ENCODE data around the gene TNPO1. TPM values are rescaled to one million over a fixed set of nuclear protein-coding genes. Genes with fewer than 3 reads are reported as not detected.

TNPO1 gene
- total and polyA plus RNA-seq, 2 of the 13 experiments (the other 11 are each of a cell fraction or from before 2014, with no cell fraction given) = 26.7 to 123 TPM

- TF ChIP-seq SMYD3 (CRISPR knock-in tag; IDR thresholded peaks at IDR 0.05) (no peak), SP5 (CRISPR knock-in tag; IDR thresholded peaks at IDR 0.05; ENCODE audit: borderline replicate concordance, low read depth) (no peak), SKI (IDR thresholded peaks at IDR 0.05; ENCODE audit: partially characterized antibody) (no peak), ZNF331 (CRISPR knock-in tag; IDR thresholded peaks at IDR 0.05) (no peak), TARDBP (CRISPR knock-in tag; IDR thresholded peaks at IDR 0.05) (no peak), HNF4A (CRISPR knock-in tag; IDR thresholded peaks at IDR 0.05) (no peak)
These were observed 4.0 kb upstream of the TNPO1 start (continued) for GRCh38 chr5:72812488-72812887.

GRCh38 chr5:72814104-72814503 lies 2.4 kb upstream of the TNPO1 start:
- Histone ChIP-seq H3K4me2 (ENCODE audit: low read depth, low read length) (no peak overlapping the region), H4K20me1 (ENCODE audit: insufficient read depth, low read length) (no peaks in the 10 kb centered on the region), H3K27me3 (ENCODE audit: control insufficient read depth in 1 of 2, insufficient read depth in 2 of 2, low read length in 2 of 2) (peaks cover 0 to 2% of the 10 kb centered on the region in 2 experiments; a peak in 2 of 5 replicates), H2AFZ (ENCODE audit: low read length) (no peak overlapping the region), H3K4me3 (replicated peaks in 1 of 3; ENCODE audit: insufficient read depth in 1 of 3, low read depth in 2 of 3, low read length in 3 of 3) (no peak overlapping the region), H3K79me2 (ENCODE audit: insufficient read depth, low read length) (no peaks in the 10 kb centered on the region), H3K36me3 (replicated peaks in 1 of 2; ENCODE audit: control insufficient read depth in 1 of 2, insufficient read depth in 2 of 2, low read length in 2 of 2) (no peaks in the 10 kb centered on the region), H3K9me3 (ENCODE audit: low read length) (no peaks in the 10 kb centered on the region), H3K4me1 (ENCODE audit: insufficient read depth, low read length) (peaks cover 23% of the 10 kb centered on the region), H3K9ac (ENCODE audit: insufficient read depth, low read depth, low read length) (no peak overlapping the region), H3K27ac (ENCODE audit: extremely low read length, insufficient read depth, low read length) (no peak overlapping the region)
- FAIRE-seq (no peak), DNase-seq (ENCODE audit: low spot score) (no peak), ATAC-seq (no peak)
- TF ChIP-seq ZNF747 (CRISPR knock-in tag; IDR thresholded peaks at IDR 0.05; ENCODE audit: borderline replicate concordance) (no peak), ZNF354B (CRISPR knock-in tag; IDR thresholded peaks at IDR 0.05) (no peak), AGO2 (optimal IDR thresholded peaks at IDR 0.05; ENCODE audit: low read depth, low read length) (no peak), RBM39 (IDR thresholded peaks at IDR 0.05; ENCODE audit: low read depth, low read length, poor library complexity, severe bottlenecking) (no peak), ZNF296 (CRISPR knock-in tag; conservative IDR thresholded peaks at IDR 0.05) (no peak), MEIS2 (CRISPR knock-in tag; IDR thresholded peaks at IDR 0.05) (no peak), IKZF4 (CRISPR knock-in tag; IDR thresholded peaks at IDR 0.05; ENCODE audit: borderline replicate concordance, low read depth, not compliant biosample characterization) (no peak), ZNF335 (CRISPR knock-in tag; IDR thresholded peaks at IDR 0.05) (no peak), TFDP2 (CRISPR knock-in tag; IDR thresholded peaks at IDR 0.05) (no peak), ZBTB1 (CRISPR knock-in tag; IDR thresholded peaks at IDR 0.05; ENCODE audit: borderline replicate concordance) (no peak), MIER2 (CRISPR knock-in tag; IDR thresholded peaks at IDR 0.05) (no peak), FOXJ3 (CRISPR knock-in tag; IDR thresholded peaks at IDR 0.05; ENCODE audit: borderline replicate concordance) (no peak), MLLT10 (CRISPR knock-in tag; IDR thresholded peaks at IDR 0.05) (no peak), CAMTA2 (CRISPR knock-in tag; IDR thresholded peaks at IDR 0.05; ENCODE audit: borderline replicate concordance) (no peak)
- intact Hi-C loops (cut with micrococcal nuclease; ENCODE audit: unreplicated experiment) (no loop called here), in situ Hi-C loops (cut with HindIII; ENCODE audit: extremely low pct_ligation_motif_present, low pct_unique_long_range_greater_than_20kb) (loop anchor here (10.0 kb wide), 1 partner anchor 449 kb away; no protein-coding TSS in a partner anchor)
- POLR2A ChIA-PET = no interaction called here
- no TSS peak for BruUV-seq (replicated peaks)
- CTCF ChIA-PET (ENCODE audit: low intra/inter-chr PET ratio, low total read pairs) = no interaction called here
